ENCODE measurements around the gene AMIGO3.
"Not testable (repeated sequence)": the region's sequence is repeated elsewhere in the genome, so short reads cannot be mapped to it uniquely, and the experiment has no call there.

AMIGO3 gene

DNA sequence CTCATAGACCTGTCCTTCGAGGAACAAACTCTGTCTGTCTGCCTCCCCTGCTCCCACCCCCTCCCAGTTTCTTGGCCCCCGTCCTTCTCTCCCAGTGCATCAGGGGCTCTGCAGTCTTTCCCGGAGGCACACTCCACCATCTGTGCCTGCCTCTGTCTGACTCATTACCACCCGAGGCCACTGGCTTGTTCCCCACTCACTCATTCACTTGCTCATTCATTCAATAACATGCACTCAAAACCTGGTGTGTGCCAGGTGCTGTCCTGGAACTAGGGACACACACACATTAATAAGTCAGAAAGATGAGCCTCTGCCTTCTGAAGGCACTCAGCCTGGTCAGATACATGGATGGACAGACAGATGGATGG is 12.4 kb downstream of the AMIGO3 start:
- no peak for DNase-seq

DNA sequence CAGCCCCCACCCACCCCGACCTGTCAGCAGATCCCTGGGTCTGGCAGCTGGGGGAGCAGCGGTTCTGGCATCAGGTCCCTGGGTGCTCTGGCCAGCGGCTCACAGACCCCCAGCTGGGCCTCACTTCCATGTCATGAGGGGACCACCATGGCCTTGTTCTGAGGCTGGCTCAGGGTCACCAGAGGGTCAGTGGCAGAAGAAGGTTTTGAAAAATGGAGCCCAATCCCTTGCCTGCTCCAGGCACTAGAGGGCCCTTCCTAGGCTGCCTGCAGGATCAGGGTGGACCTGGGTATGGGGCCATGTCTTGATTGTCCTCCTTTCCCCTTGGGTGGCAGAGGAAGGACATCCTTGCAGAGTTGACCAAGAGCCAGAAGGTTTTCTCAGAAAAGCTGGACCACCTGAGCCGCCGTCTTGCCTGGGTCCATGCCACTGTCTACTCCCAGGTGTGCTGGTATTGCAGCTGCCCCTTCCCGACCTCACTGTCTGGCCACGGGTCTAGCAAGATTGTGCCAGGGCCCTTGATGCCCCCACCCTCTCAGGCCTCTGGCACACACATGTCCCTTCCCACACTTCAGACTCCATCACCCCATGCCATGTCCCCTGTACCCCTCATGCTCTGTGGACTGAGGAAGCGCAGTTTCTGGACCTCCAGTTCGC is 12.9 kb downstream of the AMIGO3 start:
- DNase-seq: no peak

DNA sequence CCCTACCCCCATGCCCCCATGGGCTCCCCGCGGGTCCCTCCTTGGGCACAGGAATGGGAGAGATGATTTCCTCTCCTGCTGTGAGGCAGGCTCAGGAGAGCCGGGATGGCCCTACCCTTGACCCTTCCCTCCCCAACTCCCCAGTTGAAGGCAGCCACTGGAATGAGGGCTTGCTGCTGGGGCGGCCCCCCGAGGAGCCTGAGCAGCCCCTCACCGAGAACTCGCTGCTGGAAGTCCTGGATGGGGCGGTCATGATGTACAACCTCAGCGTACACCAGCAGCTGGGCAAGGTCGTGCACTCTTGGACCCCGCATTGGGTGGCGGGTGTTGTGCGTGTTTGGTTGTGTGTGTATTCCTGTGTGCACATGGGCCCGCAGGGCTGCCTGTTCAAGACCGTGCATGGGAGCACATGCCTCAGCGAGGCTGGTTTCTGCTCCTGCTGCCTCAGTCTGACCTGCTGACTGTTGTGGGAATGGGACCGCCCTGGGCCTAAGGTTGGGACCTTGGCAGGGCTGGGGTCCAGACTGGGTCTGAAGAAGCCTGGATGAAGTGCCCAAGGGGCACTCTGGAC is 14.0 kb downstream of the AMIGO3 start:
- DNase-seq: no peak

DNA sequence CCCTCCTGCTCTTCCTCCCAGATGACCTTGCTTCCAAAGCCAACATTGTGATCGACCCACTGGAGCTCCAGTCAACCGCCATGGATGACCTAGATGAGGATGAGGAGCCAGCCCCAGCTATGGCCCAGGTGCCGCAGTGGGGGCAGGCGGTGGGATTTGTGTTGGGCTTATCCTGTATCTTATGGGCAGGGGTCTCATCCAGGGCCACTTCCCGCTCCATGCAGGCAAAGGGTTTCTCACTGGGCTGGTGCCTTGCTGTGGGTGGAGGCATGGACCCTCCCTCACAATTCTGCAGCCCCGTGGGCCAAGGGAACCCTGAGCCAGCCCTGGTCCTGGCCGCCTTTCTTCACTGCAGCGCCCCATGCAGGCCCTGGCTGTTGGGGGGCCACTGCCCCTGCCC is 14.9 kb downstream of the AMIGO3 start:
- DNase-seq: no peak

DNA sequence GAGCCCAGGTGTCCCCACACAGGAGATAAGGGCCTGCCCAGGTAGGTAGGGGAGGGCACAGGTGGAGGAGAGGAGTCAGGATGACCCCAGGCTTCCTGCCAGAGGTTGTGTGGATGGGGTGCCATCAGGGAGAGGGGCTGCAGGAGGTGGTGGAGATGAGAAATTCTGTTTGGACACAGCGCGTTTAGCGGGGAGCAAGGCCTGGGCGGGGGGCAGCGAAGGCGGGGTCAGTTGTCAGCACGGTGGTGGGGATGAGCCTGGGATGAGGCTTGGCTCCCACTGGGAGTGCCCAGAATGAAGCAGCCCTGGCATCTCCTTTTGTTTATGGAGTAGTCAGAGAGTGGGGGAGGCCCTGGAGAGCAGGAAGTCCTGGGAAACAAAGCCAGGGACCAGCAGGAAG is 15.5 kb downstream of the AMIGO3 start:
- DNase-seq: no peak

DNA sequence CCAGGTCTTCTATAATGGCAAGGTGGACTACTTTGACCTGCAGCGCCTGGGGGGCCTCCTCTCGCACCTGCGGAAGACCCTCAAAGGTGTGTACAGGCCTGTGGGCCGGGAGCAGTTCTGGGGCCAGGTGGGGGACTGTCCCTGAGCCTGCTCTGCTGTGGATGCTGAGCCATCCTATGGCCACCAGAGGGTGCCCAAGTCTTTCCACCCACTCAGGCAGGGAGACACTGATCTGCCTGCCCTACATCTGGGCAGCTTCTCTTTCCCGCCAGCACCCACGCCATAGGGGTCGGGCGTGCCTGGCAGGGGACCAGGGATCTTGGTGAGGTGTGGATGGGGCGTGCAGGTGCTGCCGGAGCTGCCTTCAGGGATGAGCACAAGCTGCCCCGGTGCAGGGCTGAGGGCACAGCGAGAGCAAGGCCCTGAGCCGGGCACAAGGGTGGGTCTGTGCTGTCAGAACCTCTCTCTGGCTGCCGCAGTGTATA is 16.0 kb downstream of the AMIGO3 start:
- peak; percentile 53 for DNase-seq

DNA sequence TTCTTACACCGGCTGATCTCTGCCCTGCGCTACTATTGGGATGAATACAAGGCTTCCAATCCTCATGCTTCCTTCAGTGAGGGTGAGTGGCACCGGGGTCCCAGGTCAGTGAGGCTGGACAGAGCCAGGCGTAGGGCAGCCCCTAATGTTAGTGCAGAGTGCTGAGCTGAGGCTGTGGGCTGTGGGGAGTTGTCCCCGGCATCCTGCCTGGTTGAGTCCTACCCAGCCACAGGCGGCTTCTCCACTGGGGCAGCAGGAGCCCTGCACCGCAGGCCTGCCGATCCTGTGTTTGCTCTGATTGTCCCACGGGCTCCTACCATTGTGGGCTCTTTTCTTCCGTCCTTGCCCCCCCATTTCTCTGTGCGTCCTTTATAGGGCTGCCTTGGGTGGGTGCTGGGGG is 16.8 kb downstream of the AMIGO3 start:
- no peak for DNase-seq

DNA sequence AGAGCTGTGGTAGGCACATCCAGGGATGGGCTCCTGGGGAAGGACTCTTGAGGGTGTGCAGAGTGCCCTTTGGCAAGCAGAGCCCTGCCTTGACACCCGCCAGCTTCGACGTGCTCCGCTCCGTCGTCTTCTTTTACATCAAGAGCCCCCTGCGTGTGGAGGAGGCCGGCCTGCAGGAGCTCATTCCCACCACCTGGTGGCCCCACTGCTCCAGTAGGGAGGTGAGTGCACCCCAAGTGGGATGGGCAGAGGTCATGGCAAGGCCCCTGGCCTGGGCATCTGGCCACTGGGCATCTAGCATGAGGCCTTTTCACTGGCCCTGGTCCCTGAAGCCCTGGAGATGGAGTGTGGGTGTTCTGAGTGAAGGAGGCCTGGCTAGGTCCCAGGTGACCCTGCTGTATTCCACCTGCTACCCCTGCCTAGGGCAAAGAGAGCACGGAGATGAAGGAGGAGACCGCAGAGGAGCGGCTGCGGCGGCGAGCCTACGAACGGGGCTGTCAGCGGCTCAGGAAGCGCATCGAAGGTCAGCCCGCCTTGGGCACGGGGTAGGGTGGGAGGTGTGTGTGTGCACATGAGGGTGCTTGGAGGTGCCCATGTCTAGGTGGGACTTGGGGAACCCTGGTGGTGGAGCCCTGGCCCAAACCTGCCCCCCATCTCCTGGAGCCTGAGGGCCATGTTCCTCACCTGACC is 18.0 kb downstream of the AMIGO3 start:
- DNase-seq: no peak

DNA sequence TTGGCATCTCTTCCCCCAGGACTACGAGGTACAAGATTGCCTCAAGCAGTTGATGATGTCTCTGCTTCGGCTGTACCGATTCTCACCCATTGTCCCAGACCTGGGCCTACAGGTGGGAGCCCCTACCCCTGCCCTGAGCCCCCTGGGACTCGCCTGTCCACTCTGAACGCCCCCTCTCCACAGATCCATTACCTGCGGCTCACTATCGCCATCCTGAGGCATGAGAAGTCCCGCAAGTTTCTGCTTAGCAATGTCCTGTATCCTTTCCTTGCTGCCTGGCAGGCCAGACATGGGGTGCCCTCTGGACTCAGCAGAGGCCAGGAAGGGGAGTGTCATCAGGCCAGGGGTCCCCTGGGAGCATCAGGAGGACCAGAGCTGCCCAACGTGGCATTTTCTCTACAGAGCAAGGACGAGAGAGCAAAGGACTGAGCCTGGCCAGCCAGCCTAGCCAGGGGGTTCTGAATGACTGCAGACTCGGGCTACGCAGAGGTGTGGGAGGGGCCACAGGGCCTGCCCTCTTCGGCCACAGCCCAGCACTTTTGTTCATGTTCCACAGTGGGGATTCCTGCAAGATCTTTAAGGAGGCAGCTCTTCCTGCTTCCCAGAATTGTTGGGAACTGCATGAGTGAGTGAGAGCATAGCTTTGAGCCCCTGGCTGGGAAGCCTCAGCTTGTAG is 18.9 kb downstream of the AMIGO3 start:
- DNase-seq: no peak

DNA sequence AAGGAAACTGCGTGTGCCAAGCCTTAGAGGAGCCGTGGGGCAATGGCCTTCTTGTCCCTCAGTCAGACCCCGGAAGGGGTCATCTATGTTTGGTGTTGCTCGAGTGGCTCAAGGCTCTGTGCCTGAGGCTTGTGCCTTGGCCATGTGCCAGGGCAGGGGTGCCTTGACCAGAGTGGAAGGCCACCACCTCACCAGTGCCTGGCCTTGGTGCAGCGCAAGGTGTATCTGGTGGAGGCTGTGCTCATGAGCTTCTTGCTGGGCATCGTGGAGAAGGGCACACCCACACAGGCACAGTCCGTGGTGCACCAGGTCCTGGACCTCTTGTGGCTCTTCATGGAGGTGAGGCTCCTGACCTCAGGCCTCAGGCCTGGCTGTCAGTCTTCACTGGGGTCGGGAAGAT is 19.5 kb downstream of the AMIGO3 start:
- DNase-seq: no peak

DNA sequence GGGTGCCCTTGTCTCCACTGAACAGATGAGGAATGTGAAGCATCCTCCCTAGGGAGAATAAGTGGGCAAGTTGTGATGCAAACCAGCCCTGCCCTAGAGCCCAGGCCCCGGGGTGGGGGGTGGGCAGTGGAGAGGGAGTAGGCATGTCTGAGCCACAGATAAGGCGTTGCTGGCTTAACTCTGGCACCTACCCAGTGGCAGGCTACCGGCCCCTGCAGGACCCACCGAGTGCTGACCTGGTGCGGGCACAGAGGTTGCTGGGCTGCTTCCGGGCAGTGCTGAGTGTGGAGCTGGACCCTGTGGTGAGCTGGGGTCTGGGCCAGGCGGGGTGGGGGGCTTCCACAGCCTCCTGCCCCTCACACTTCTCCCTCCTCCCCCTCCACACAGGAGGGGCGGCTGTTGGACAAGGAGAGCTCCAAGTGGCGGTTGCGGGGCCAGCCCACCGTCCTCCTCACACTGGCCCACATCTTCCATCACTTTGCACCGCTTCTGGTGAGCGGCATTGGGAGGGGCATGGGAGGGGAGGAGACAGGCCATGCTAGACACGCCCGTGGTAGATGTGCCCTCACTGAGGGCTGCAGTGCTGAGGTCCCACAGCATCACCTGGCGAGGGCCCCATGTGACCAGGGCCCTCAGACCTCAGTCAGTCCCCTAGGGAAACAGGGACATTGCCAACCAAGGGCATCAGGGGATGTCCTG is 20.1 kb downstream of the AMIGO3 start:
- no peak for DNase-seq

DNA sequence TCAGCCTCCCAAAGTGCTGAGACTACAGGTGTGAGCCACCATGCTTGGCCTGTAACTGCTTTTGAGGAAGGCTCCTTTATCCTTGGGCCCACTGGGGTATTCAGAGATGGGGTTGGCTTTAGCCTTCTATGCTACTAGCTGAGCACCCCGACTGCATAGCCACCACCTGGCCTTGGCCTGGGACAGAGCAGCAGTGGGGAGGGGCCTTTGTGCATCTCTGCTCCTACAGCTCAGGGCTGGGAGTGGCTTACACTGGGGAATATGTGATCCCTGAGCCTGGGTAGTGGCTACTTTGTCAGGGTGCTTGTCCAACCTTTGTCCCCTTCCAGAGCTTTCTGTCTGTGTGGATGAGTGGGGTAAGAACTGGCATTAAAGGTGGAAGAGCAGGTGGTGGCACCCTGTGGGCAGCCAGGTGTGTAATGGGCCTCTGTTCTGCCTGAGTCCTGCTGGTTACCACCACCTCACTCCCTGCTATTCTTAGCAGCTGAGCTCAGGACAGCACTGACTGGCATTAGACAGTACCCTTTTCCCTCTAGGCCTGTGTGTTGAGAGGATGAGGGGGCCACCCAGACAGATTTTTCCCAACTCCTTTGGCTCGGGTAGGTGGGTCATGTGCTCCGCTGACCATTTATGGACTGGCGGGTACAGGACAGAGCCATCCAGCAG is 24.0 kb downstream of the AMIGO3 start:
- DNase-seq: not testable (repeated sequence)

DNA sequence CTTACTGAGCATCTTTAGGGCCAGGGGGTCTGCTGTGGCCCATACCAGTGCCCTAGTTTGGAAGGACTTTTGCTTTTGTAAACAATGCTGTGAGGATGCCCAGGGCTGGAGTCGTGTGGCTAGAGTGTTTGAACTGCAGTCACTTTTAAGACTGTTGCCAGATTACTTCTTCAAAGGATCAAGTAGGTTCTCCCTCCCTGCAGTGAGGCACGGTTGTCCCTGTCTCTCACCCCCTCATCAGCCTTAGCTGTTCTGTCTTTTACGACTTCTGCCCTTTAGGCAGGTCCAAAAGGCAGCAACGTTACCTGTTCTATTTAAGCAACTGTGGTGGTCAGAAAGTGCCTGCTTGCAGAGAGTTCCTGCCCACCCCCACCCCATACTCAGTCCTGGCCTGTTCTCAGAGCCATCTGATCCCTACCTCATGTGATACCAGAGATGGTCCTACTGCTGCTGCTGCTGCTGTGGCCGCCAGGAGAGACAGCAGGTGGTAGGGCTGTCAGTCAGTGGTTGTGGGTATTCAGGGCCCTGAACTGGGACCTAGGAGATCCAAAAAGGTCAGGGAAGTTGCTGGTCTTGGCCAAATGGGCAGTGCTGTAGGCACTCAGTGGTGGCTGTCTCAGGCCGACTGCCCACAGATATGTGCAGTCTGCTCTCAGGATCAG is 24.9 kb downstream of the AMIGO3 start:
- not testable (repeated sequence) for DNase-seq

DNA sequence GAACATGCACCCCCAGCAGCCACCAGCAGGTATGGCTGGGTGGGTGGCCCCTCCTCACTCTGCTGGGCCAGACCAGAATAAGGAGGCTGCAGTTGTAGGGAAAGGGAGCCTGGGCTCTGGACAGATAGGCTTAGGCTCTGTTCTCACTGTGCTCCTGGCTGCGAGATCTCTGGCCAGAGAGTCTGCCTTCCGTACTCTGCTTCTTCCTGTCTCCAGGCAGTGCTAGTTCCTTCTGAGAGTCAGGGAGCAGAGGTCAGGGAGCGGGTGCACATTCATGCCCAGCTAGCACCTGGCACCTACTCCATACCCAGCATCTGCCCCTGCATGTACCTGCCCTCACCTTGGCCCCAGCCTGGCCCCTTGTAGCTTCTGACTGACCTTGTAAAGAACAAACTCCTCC is 28.0 kb downstream of the AMIGO3 start:
- not testable (repeated sequence) for DNase-seq

DNA sequence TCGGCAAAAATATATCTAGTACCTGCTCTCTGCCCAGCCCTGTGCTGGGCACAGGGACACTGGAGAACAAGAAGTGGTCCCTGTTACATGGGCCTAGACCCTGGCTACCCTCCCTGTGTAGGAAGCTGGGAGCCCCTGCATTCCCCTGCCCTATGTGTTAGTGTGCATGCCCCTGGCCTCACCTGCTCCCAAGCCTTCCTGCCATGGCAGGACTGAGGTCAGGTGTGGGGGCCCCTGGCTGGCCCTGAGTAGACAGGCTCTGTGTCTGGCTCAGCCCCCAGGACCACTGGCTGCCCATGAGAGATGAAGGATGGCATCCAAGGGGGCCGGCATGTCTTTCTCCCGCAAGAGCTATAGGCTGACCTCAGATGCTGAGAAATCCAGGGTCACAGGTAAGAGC is 28.6 kb downstream of the AMIGO3 start:
- DNase-seq: not testable (repeated sequence)

DNA sequence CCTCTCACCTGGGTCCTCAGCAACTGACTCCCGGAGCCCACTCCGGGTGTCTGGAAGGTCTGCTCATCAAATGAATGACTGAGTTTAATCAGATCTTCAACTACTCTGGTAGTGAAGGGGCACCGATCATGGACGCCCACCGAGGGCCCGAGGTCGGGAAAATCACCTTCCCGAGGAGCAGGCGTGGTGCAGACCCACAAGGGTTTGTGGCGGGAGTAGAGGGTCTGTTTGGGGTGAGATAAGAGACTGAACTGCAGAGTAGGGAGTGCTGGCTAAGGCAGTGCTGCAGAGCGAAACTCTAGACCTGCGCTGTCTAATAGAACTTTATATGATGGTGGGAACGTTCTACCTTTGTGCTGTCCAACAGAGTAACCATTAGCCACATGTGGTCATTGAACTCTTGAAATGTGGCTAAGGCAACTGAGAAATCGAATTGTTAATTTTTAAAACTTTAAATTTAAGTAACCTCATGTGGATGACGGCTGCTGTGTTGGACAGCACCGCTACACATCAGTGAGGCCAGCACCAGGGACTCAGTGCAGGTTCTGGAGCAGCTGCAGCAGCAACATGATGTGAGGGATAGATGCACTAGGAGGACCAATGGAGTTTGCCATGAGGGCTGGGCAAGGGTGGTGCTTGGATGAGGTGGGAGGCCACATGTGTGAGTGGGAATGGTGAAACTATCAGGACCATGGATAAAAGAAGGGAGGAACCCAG is 29.4 kb downstream of the AMIGO3 start:
- DNase-seq: not testable (repeated sequence)

DNA sequence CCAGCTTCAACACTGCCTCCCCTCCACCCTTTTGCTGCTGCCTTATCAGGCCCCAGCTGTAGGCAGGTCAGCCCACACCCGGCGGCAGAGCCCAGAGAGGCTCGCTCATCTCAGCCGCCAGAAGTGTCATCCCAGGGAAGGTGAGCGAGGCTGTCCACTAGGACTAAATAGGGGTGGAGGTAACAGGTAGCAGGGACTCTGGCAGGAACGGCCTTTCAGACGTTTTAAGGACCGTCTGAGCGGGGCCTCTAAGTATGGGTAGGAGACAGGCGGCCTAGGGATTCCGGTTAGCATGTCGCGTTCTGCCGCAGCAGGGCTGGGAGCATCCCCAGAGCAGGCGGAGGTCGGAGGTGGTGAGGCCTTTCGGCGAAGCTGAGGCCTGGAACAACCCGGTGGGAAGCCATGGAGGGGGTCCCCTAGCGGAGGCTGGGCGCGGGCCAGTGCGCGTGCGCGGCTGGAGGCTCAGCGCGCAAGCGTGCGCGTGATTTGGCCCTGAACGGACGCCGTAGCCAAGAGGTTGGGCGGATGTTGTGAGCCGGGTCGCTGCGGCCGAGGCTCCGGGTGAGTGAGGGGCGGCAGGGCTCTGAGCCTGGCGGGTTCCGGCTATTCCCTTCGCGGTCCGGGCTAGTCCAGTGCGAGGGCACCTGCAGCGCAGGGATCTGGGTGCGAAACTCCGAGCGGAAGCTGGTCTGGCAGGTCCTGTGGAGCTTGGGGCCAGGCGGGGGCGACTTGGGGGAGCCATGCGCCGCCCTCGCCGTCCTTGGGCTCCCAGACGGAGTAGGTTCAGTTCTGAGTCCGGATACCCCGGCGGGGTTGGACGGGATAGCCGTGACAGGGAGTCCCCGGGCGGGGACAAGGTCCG is 30.2 kb downstream of the AMIGO3 start, which contains the start of the genes MST1 and RNF123:
Gene MST1 (minus strand): TSS at position 429 of the 862 bp plus-strand sequence. CDS start 783 bp downstream, outside the sequence.
Gene RNF123 (plus strand): TSS at position 512 of the 862 bp plus-strand sequence. CDS start 1,609 bp downstream, outside the sequence.
- DNase-seq: peak; percentile 88

DNA sequence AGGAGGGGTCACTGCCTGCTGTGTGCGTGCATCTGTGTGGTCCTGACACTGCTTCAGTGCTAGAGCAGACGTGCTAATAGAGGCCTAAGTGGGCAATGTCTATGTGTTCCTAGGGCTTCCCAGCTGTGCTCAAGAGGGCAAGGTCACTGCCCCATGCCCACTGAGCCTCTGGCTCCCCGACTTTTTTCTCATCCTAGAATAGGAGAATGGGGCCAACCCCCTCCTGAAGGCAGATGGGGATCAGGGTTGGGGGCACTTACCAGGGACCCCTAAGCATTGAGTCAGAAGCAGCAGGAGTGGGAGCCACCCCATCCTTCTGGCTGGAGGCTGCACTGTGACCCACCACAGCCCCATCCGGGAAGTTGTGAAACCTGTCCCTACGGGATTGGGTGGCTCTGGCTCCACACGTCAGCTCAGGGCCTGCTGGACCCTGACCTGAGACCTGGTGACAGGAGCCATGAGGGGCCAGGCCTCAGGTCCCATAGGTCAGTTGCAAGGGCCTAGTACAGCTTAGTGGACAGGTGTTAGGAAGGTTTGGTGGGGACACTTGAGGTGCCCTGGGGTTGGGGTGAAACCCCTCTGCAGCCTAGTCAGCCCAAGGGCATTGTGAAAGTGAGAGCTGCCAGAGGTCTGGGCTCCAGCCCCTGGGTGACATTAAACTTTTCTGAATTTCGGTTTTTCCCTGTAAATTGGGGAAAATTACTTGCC is 31.0 kb downstream of the AMIGO3 start:
- not testable (repeated sequence) for DNase-seq

DNA sequence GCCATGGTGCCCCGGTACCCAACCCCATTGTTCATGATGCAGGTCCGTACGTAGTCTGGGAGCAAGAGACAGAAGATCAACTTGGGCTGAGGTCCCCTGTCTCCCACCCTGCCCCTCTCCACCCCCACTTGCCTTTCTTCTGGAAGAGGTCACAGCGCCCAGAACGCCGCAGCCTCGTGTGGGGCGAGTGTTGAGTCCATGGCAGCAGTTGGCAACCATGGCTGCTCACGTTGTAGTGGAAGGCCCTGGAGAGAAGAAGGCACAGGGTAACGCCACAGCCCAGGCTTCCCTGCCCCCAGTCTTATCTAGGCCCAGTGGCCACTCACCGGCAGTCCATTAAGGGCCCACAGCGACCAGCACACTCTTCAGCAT is 32.1 kb downstream of the AMIGO3 start:
- DNase-seq: not testable (repeated sequence)
